HepG2 (cell line): ENCODE measurements around the gene NDUFB10. TPM values are rescaled to one million over a fixed set of nuclear protein-coding genes. Genes with fewer than 3 reads are reported as not detected.

Source experiments
- ATAC-seq: fragments of 200-7000 bp; cut with Tn5 transposase; 3 replicates; pipeline ENCODE4 v1.9.1; 2020; ENCODE audit warnings: mild to moderate bottlenecking, moderate library complexity
- BruUV-seq: library from RNA; stranded (reverse); fragments of 400-500 nt; replicated peaks from 2 replicates; lab custom pipeline; 2021; lab: Mats Ljungman, UMichigan
- CTCF ChIA-PET: fragments of 300-600 bp; formaldehyde crosslinking; extraction: SDS; loops from one replicate; lab custom pipeline; 2021; ENCODE audit warnings: low total read pairs, inconsistent platforms, low intra/inter-chr PET ratio; lab: Yijun Ruan, JAX
- POLR2A ChIA-PET: fragments of 350-600 bp; sonication (Branson Sonifier 250); formaldehyde crosslinking; loops from one replicate; lab custom pipeline; 2020; ENCODE audit warnings: antibody characterized with exemption, inconsistent platforms; lab: Yijun Ruan, JAX
- DNase-seq: peaks from one replicate; pipeline ENCODE4 v3.0.0-alpha.2; 2015; ENCODE audit warnings: low spot score
- FAIRE-seq: peaks from 3 replicates; lab custom pipeline; 2011; peaks lifted over from hg19 to GRCh38; lab: Jason Lieb, UNC
- H2AFZ ChIP-seq: one replicate; pipeline ENCODE4 v1.6.1; 2011; ENCODE audit warnings: low read length, inconsistent platforms
- H3K27ac ChIP-seq: fragments of 300-600 bp; 3 replicates; pipeline ENCODE4 v1.8.0; 2011; ENCODE audit warnings: mixed run types, mild to moderate bottlenecking, mixed read lengths, low read length, inconsistent platforms; ENCODE audit not compliant: insufficient read depth; ENCODE audit errors: extremely low read length
- H3K27me3 ChIP-seq, 2 experiments: fragments of 200-600 bp in 1 of 2; 2 replicates in 1 of 2; 3 replicates in 1 of 2; pipeline versions ENCODE4 v1.6.0 to v1.8.0; 2011; ENCODE audit warnings: low read length in 2 of 2, mild to moderate bottlenecking in 2 of 2, moderate library complexity in 2 of 2, inconsistent platforms in 1 of 2; ENCODE audit not compliant: insufficient read depth in 2 of 2, control insufficient read depth in 1 of 2
- H3K36me3 ChIP-seq, 2 experiments: fragments of 200-600 bp in 1 of 2; replicated peaks in 1 of 2; 2 replicates in 1 of 2; 3 replicates in 1 of 2; pipeline versions ENCODE4 v1.5.1 to v1.8.0; 2011; ENCODE audit warnings: low read length in 2 of 2, inconsistent platforms in 1 of 2; ENCODE audit not compliant: insufficient read depth in 2 of 2, control insufficient read depth in 1 of 2
- H3K4me1 ChIP-seq: 2 replicates; pipeline ENCODE4 v1.5.1; 2012; ENCODE audit warnings: low read length, inconsistent platforms; ENCODE audit not compliant: insufficient read depth
- H3K4me2 ChIP-seq: 2 replicates; pipeline ENCODE4 v1.6.0; 2011; ENCODE audit warnings: low read depth, low read length, inconsistent platforms
- H3K4me3 ChIP-seq, 3 experiments: fragments of 200-600 bp in 1 of 3; sonication (generic), shearing (Covaris generic) in 1 of 3; replicated peaks in 1 of 3; 2 replicates each; pipeline ENCODE4 v1.5.1; 2011 to 2016; ENCODE audit warnings: low read length in 3 of 3, inconsistent platforms in 2 of 3, low read depth in 2 of 3, mild to moderate bottlenecking in 2 of 3, control low read depth in 1 of 3, mixed read lengths in 1 of 3; ENCODE audit not compliant: insufficient read depth in 1 of 3
- H3K79me2 ChIP-seq: one replicate; pipeline ENCODE4 v1.6.1; 2011; ENCODE audit warnings: low read length, inconsistent platforms; ENCODE audit not compliant: insufficient read depth
- H3K9ac ChIP-seq: 2 replicates; pipeline ENCODE4 v1.6.0; 2011; ENCODE audit warnings: mild to moderate bottlenecking, low read depth, low read length, inconsistent platforms; ENCODE audit not compliant: insufficient read depth
- H3K9me3 ChIP-seq: 2 replicates; pipeline ENCODE4 v1.5.1; 2012; ENCODE audit warnings: mild to moderate bottlenecking, low read length
- H4K20me1 ChIP-seq: 2 replicates; pipeline ENCODE4 v1.6.0; 2011; ENCODE audit warnings: inconsistent platforms, mild to moderate bottlenecking, low read length, moderate library complexity; ENCODE audit not compliant: insufficient read depth
- GLI4 ChIP-seq: sonication (generic); formaldehyde crosslinking; IDR thresholded peaks from 2 replicates; pipeline ENCODE4 v1.5.1; 2020; ENCODE audit warnings: missing genetic modification reagents, mild to moderate bottlenecking, moderate library complexity, borderline replicate concordance
- SMAD3 ChIP-seq: sonication (generic); formaldehyde crosslinking; IDR thresholded peaks from 2 replicates; pipeline ENCODE4 v1.4.0; 2020; ENCODE audit warnings: missing genetic modification reagents
- ZNF260 ChIP-seq: sonication (generic); formaldehyde crosslinking; IDR thresholded peaks from 2 replicates; pipeline ENCODE4 v1.4.0; 2020; ENCODE audit warnings: missing genetic modification reagents, low read depth, mild to moderate bottlenecking, borderline replicate concordance
- ZNF629 ChIP-seq: sonication (generic); formaldehyde crosslinking; conservative IDR thresholded peaks from 2 replicates; pipeline ENCODE4 v1.5.0; 2020; ENCODE audit warnings: missing genetic modification reagents
- ZNF674 ChIP-seq: sonication (generic); formaldehyde crosslinking; IDR thresholded peaks from 2 replicates; pipeline ENCODE4 v1.5.0; 2020; ENCODE audit warnings: low read depth, mild to moderate bottlenecking, missing genetic modification reagents
- WGBS: methylation state at CpG from one replicate; pipeline ENCODE4 v1.1.6; 2017; ENCODE audit warnings: low lambda C conversion rate; 5-methylcytosine and 5-hydroxymethylcytosine counted together
- in situ Hi-C: cut with HindIII; loops from 2 replicates; pipeline ENCODE4 v1.10.0; 2017; ENCODE audit warnings: low pct_unique_long_range_greater_than_20kb; ENCODE audit not compliant: extremely low pct_ligation_motif_present
- intact Hi-C: fragments of 100-400 bp; cut with micrococcal nuclease; formaldehyde crosslinking; loops from one replicate; pipeline ENCODE4 v1.10.0; 2022; ENCODE audit not compliant: unreplicated experiment
- polyA plus RNA-seq, 8 experiments: library from polyadenylated mRNA; depleted of rRNA in 3 of 8; stranded (reverse) in 7 of 8; unstranded in 1 of 8; fragments of >200 nt; fragmentation: Illumina TruSeq in 4 of 8; extraction: Trizol in 4 of 8; gene quantifications; 2 replicates each; pipeline versions ENCODE4 v1.2.1 to v1.2.3, GENCODE V29; 2011 to 2016; ENCODE audit warnings: low read depth in 4 of 8, missing spikeins in 1 of 8, mixed read lengths in 1 of 8; ENCODE audit not compliant: insufficient read depth in 1 of 8
- total RNA-seq, 5 experiments: library from RNA; depleted of rRNA; stranded (reverse); fragments of >200 nt; fragmentation: Illumina TruSeq; extraction: Trizol; gene quantifications; 2 replicates each; pipeline ENCODE4 v1.2.3, GENCODE V29; 2016; ENCODE audit warnings: low read depth in 1 of 5
- TF ChIP-seq, protein P1 (sequence below): sonication (generic); formaldehyde crosslinking; IDR thresholded peaks from 2 replicates; pipeline ENCODE4 v1.5.0; 2020; ENCODE audit warnings: mild to moderate bottlenecking, missing genetic modification reagents, borderline replicate concordance
- TF ChIP-seq, protein P2 (sequence below): sonication (generic); formaldehyde crosslinking; IDR thresholded peaks from 2 replicates; pipeline ENCODE4 v1.4.0; 2020; ENCODE audit warnings: missing genetic modification reagents

Gene NDUFB10
- total and polyA plus RNA-seq, 2 of the 13 experiments (the other 11 are each of a cell fraction or from before 2014, with no cell fraction given): 68.6 to 157 TPM

DNA sequence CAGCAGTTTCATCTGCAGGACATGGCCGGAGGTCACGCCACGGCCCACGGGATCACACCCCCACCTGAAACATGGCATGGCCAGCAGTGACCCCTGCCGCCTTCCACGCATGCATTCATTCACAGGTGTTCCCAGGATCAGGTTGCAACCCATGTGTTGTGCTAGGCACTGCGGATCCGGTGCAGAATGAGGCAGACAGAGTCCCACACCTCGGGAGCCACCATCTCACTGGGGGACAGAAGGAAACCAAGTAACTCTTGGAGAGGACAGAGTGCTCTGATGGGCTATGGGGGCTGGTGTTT is 12.0 kb upstream of the NDUFB10 start:
- in situ Hi-C loops: no loop called here
- POLR2A ChIA-PET: interaction anchor here (1.6 to 3.2 kb wide), 3 partner anchors 13 to 17 kb away, joined by 4 to 18 read pairs (median 8); partner anchors contain the start of gene RPS2

More for the DNA sequence above, 12.0 kb upstream of the NDUFB10 start:
- Histone ChIP-seq H3K36me3 (no peaks in the 10 kb centered on the region), H3K9me3 (no peaks in the 10 kb centered on the region), H3K4me2 (no peak overlapping the region), H4K20me1 (no peaks in the 10 kb centered on the region; the same call in 1 of the 2 replicates), H3K4me3 (no peak overlapping the region), H3K4me1 (peaks cover 35% of the 10 kb centered on the region), H3K27ac (no peak overlapping the region), H3K27me3 (peaks cover 0 to 5% of the 10 kb centered on the region in 2 experiments; a peak in 1 of 5 replicates), H3K79me2 (peaks cover 7% of the 10 kb centered on the region), H2AFZ (no peak overlapping the region), H3K9ac (no peak overlapping the region)
- DNase-seq: no peak
- WGBS: 40% methylated on average over 3 of the region's 9 CpGs
- ATAC-seq: no peak
- CTCF ChIA-PET: no interaction called here
- intact Hi-C loops: no loop called here
- no TSS peak for BruUV-seq
- TF ChIP-seq ZNF260 (CRISPR knock-in tag) (no peak), GLI4 (CRISPR knock-in tag) (no peak), ZNF629 (CRISPR knock-in tag) (no peak), SMAD3 (no peak), ZNF674 (CRISPR knock-in tag) (no peak)
- TF ChIP-seq, protein P1, sequence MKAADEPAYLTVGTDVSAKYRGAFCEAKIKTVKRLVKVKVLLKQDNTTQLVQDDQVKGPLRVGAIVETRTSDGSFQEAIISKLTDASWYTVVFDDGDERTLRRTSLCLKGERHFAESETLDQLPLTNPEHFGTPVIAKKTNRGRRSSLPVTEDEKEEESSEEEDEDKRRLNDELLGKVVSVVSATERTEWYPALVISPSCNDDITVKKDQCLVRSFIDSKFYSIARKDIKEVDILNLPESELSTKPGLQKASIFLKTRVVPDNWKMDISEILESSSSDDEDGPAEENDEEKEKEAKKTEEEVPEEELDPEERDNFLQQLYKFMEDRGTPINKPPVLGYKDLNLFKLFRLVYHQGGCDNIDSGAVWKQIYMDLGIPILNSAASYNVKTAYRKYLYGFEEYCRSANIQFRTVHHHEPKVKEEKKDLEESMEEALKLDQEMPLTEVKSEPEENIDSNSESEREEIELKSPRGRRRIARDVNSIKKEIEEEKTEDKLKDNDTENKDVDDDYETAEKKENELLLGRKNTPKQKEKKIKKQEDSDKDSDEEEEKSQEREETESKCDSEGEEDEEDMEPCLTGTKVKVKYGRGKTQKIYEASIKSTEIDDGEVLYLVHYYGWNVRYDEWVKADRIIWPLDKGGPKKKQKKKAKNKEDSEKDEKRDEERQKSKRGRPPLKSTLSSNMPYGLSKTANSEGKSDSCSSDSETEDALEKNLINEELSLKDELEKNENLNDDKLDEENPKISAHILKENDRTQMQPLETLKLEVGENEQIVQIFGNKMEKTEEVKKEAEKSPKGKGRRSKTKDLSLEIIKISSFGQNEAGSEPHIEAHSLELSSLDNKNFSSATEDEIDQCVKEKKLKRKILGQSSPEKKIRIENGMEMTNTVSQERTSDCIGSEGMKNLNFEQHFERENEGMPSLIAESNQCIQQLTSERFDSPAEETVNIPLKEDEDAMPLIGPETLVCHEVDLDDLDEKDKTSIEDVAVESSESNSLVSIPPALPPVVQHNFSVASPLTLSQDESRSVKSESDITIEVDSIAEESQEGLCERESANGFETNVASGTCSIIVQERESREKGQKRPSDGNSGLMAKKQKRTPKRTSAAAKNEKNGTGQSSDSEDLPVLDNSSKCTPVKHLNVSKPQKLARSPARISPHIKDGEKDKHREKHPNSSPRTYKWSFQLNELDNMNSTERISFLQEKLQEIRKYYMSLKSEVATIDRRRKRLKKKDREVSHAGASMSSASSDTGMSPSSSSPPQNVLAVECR (CRISPR knock-in tag): no peak
- TF ChIP-seq, protein P2, sequence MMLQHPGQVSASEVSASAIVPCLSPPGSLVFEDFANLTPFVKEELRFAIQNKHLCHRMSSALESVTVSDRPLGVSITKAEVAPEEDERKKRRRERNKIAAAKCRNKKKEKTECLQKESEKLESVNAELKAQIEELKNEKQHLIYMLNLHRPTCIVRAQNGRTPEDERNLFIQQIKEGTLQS (CRISPR knock-in tag): no peak
- no peak for FAIRE-seq
